T-cell (primary cell): ENCODE measurements around the gene PHF1. TPM values are rescaled to one million over a fixed set of nuclear protein-coding genes. Genes with fewer than 3 reads are reported as not detected.
A peak's percentile ranks its signal among the peaks of the same experiment; 100 is the strongest.

ENCODE experiments used
- ATAC-seq, 4 experiments: fragments of 200-7000 bp in 3 of 4; fragments of 150-1000 bp in 1 of 4; cut with Tn5 transposase; replicated peaks in 1 of 4; 1 replicate in 3 of 4; 2 replicates in 1 of 4; pipeline ENCODE4 v1.10.0; 2021; ENCODE audit warnings: moderate library complexity in 3 of 4, mild to moderate bottlenecking in 2 of 4, moderate number of reproducible peaks in 1 of 4
- CTCF ChIA-PET, 2 donors: fragments of 300-600 bp; sonication (Branson Sonifier 250); formaldehyde crosslinking; loops; one replicate each; lab custom pipeline; 2022; ENCODE audit warnings: antibody characterized with exemption in 2 of 2; lab: Charles Lee
- POLR2A ChIA-PET, 2 donors: fragments of 300-600 bp; sonication (Branson Sonifier 250); formaldehyde crosslinking; loops; one replicate each; lab custom pipeline; 2022; ENCODE audit warnings: antibody characterized with exemption in 2 of 2; lab: Charles Lee
- DNase-seq, 35 experiments: peaks; one replicate each; pipeline versions ENCODE4 v3.0.0 to v3.0.0-alpha.2; 2013 to 2023
- H3K27ac ChIP-seq: one replicate; pipeline ENCODE4 v1.5.1; 2013; ENCODE audit warnings: low read length
- H3K27me3 ChIP-seq, 2 experiments: replicated peaks in 1 of 2; 1 replicate in 1 of 2; 2 replicates in 1 of 2; pipeline versions ENCODE4 v1.6.1 to v1.7.0; 2013; ENCODE audit warnings: low read length in 1 of 2, mixed read lengths in 1 of 2; ENCODE audit not compliant: control insufficient read depth in 2 of 2, insufficient read depth in 2 of 2; ENCODE audit errors: extremely low read depth in 1 of 2
- H3K36me3 ChIP-seq, 2 donors: 1 replicate in 1 of 2; 2 replicates in 1 of 2; pipeline versions ENCODE4 v1.6.1 to v1.7.0; 2013; ENCODE audit warnings: low read length in 1 of 2; ENCODE audit not compliant: control insufficient read depth in 2 of 2, insufficient read depth in 1 of 2; ENCODE audit errors: extremely low read depth in 1 of 2
- H3K4me1 ChIP-seq, 2 experiments: 1 replicate in 1 of 2; 2 replicates in 1 of 2; pipeline versions ENCODE4 v1.6.1 to v1.7.0; 2013; ENCODE audit warnings: low read length in 2 of 2, mixed read lengths in 1 of 2; ENCODE audit not compliant: insufficient read depth in 2 of 2, control insufficient read depth in 1 of 2; ENCODE audit errors: extremely low read depth in 1 of 2
- H3K4me3 ChIP-seq, 2 donors: 1 replicate in 1 of 2; 2 replicates in 1 of 2; pipeline versions ENCODE4 v1.5.1 to v1.7.0; 2013; ENCODE audit warnings: mild to moderate bottlenecking in 2 of 2, low read length in 1 of 2, moderate library complexity in 1 of 2; ENCODE audit not compliant: control insufficient read depth in 1 of 2; ENCODE audit errors: extremely low read depth in 1 of 2
- H3K9me3 ChIP-seq: 2 replicates; pipeline ENCODE4 v1.7.0; 2013
- H3K27ac Mint-ChIP-seq, 2 donors: one replicate each; pipeline ENCODE4 v1.8.0; 2020 to 2021; ENCODE audit warnings: mild to moderate bottlenecking in 2 of 2, mixed read lengths in 2 of 2
- H3K27me3 Mint-ChIP-seq, 2 donors: one replicate each; pipeline ENCODE4 v1.8.0; 2021 to 2022; ENCODE audit warnings: mixed read lengths in 2 of 2
- H3K36me3 Mint-ChIP-seq: one replicate; pipeline ENCODE4 v1.8.0; 2021; ENCODE audit warnings: mixed read lengths
- H3K4me1 Mint-ChIP-seq, 3 donors: one replicate each; pipeline ENCODE4 v1.8.0; 2020 to 2022; ENCODE audit warnings: mixed read lengths in 3 of 3, mild to moderate bottlenecking in 1 of 3
- H3K4me3 Mint-ChIP-seq, 3 donors: one replicate each; pipeline ENCODE4 v1.8.0; 2020 to 2022; ENCODE audit warnings: mild to moderate bottlenecking in 3 of 3, mixed read lengths in 3 of 3, moderate library complexity in 3 of 3
- H3K9me3 Mint-ChIP-seq, 3 donors: one replicate each; pipeline ENCODE4 v1.8.0; 2020 to 2022; ENCODE audit warnings: mixed read lengths in 3 of 3
- WGBS: methylation state at CpG from one replicate; pipeline ENCODE4 v1.1.5; 2013; ENCODE audit warnings: missing lambda C conversion rate; ENCODE audit not compliant: insufficient coverage; 5-methylcytosine and 5-hydroxymethylcytosine counted together
- total RNA-seq, 35 experiments: library from RNA in 6 of 35; stranded (reverse) in 6 of 35; fragments of 120-200 nt in 1 of 35; gene quantifications; one replicate each; pipeline versions ENCODE4 v1.2.1 to v1.2.4 and lab custom pipeline; 2013 to 2026

Gene PHF1
- total RNA-seq, 5 donors from 2014 or later (not counting 1 experiment from before 2014, with no cell fraction given), result 169 to 372 (median 175) TPM

- no peak for ATAC-seq
- H3K27ac ChIP-seq, result no peak overlapping the region
- WGBS, result 84% methylated on average over 6 of the region's 9 CpGs
- no peak overlapping the region for H3K4me3 Mint-ChIP-seq
- H3K36me3 ChIP-seq, result peaks cover 20 to 74% of the 10 kb centered on the region in 2 donors
- DNase-seq, result no peak
- H3K4me1 Mint-ChIP-seq, result peaks cover 0 to 2% (median 0%) of the 10 kb centered on the region in 3 donors
- peaks cover 60% of the 10 kb centered on the region for H3K36me3 Mint-ChIP-seq
- H3K9me3 ChIP-seq, result no peaks in the 10 kb centered on the region
- ChIA-PET CTCF (no interaction called here), POLR2A (interaction anchor here in 1 of 2 donors (0.7 kb wide), 1 partner anchor 130 kb away, joined by 3 read pairs; no protein-coding TSS in a partner anchor)
- H3K4me3 ChIP-seq, result no peak overlapping the region
- H3K9me3 Mint-ChIP-seq, result no peaks in the 10 kb centered on the region
- no peaks in the 10 kb centered on the region for H3K27me3 Mint-ChIP-seq
- H3K27ac Mint-ChIP-seq, result peak overlapping the region; percentile 32 to 64
- peaks cover 0 to 2% of the 10 kb centered on the region in 2 experiments for H3K4me1 ChIP-seq
- H3K27me3 ChIP-seq, result no peaks in the 10 kb centered on the region
These were observed 29.3 kb downstream of the PHF1 start for GRCh38 chr6:33439956-33440648.

- Histone ChIP-seq H3K27me3 (no peaks in the 10 kb centered on the region), H3K4me3 (no peak overlapping the region), H3K27ac (no peak overlapping the region), H3K4me1 (peaks cover 0 to 2% of the 10 kb centered on the region in 2 experiments), H3K9me3 (no peaks in the 10 kb centered on the region), H3K36me3 (peaks cover 17 to 68% of the 10 kb centered on the region in 2 donors)
- WGBS, result 88% methylated on average over 7 of the region's 19 CpGs
- DNase-seq, result no peak
- CTCF ChIA-PET, result interaction anchor here in 1 of 2 donors (1.0 kb wide), 1 partner anchor 9 kb away, joined by 3 read pairs; no protein-coding TSS in a partner anchor
- H3K9me3 Mint-ChIP-seq, result no peaks in the 10 kb centered on the region
- no peak for ATAC-seq
- H3K27ac Mint-ChIP-seq, result peak overlapping the region in 1 of 2 donors; percentile 34
- H3K4me3 Mint-ChIP-seq, result no peak overlapping the region
- POLR2A ChIA-PET, result no interaction called here
- no peaks in the 10 kb centered on the region for H3K27me3 Mint-ChIP-seq
- peaks cover 53% of the 10 kb centered on the region for H3K36me3 Mint-ChIP-seq
- peaks cover 0 to 2% (median 0%) of the 10 kb centered on the region in 3 donors for H3K4me1 Mint-ChIP-seq
These were observed 30.0 kb downstream of the PHF1 start for GRCh38 chr6:33440649-33441309.

- DNase-seq (no peak), ATAC-seq (no peak)
- no peak overlapping the region for H3K4me3 ChIP-seq
- CTCF ChIA-PET, result interaction anchor here in 1 of 2 donors (1.0 kb wide), 1 partner anchor 9 kb away, joined by 3 read pairs; no protein-coding TSS in a partner anchor
- Mint-ChIP-seq H3K36me3 (peaks cover 53% of the 10 kb centered on the region), H3K9me3 (no peaks in the 10 kb centered on the region), H3K4me3 (no peak overlapping the region), H3K4me1 (peaks cover 0 to 2% (median 0%) of the 10 kb centered on the region in 3 donors), H3K27ac (peak overlapping the region in 1 of 2 donors; percentile 6), H3K27me3 (no peaks in the 10 kb centered on the region)
- WGBS, result 93% methylated on average over 8 of the region's 9 CpGs
- no peaks in the 10 kb centered on the region for H3K27me3 ChIP-seq
- H3K4me1 ChIP-seq, result peaks cover 0 to 2% of the 10 kb centered on the region in 2 experiments
- no peaks in the 10 kb centered on the region for H3K9me3 ChIP-seq
- POLR2A ChIA-PET, result no interaction called here
- peaks cover 17 to 71% of the 10 kb centered on the region in 2 donors for H3K36me3 ChIP-seq
- H3K27ac ChIP-seq, result no peak overlapping the region
These were observed 30.6 kb downstream of the PHF1 start for GRCh38 chr6:33441457-33441856.

GRCh38 chr6:33442283-33442682, 31.5 kb downstream of the PHF1 start:
- peak overlapping the region in 1 of 2 donors; percentile 44 for H3K27ac Mint-ChIP-seq
- DNase-seq, result no peak

GRCh38 chr6:33443025-33443424, 32.2 kb downstream of the PHF1 start:
- CTCF ChIA-PET, result no interaction called here
- Histone ChIP-seq H3K9me3 (no peaks in the 10 kb centered on the region), H3K27ac (no peak overlapping the region), H3K4me3 (no peak overlapping the region), H3K36me3 (peaks cover 19 to 65% of the 10 kb centered on the region in 2 donors), H3K4me1 (peaks cover 0 to 2% of the 10 kb centered on the region in 2 experiments), H3K27me3 (no peaks in the 10 kb centered on the region)
- POLR2A ChIA-PET, result no interaction called here
- Mint-ChIP-seq H3K27ac (no peak overlapping the region), H3K9me3 (no peaks in the 10 kb centered on the region), H3K27me3 (no peaks in the 10 kb centered on the region), H3K4me3 (no peak overlapping the region), H3K36me3 (peaks cover 51% of the 10 kb centered on the region), H3K4me1 (peaks cover 2 to 5% (median 2%) of the 10 kb centered on the region in 3 donors)
- DNase-seq, result no peak
- 95% methylated on average over 15 of the region's 17 CpGs for WGBS
- ATAC-seq, result no peak

More at GRCh38 chr6:33442283-33442682, 31.5 kb downstream of the PHF1 start:
- Mint-ChIP-seq H3K4me1 (peaks cover 0 to 2% (median 0%) of the 10 kb centered on the region in 3 donors), H3K36me3 (peaks cover 47% of the 10 kb centered on the region), H3K27me3 (no peaks in the 10 kb centered on the region), H3K4me3 (no peak overlapping the region), H3K9me3 (no peaks in the 10 kb centered on the region)
- Histone ChIP-seq H3K9me3 (no peaks in the 10 kb centered on the region), H3K4me1 (peaks cover 0 to 2% of the 10 kb centered on the region in 2 experiments), H3K36me3 (peaks cover 17 to 68% of the 10 kb centered on the region in 2 donors), H3K4me3 (no peak overlapping the region), H3K27me3 (no peaks in the 10 kb centered on the region), H3K27ac (no peak overlapping the region)
- ATAC-seq, result no peak
- WGBS, result 93% methylated on average over 7 of the region's 8 CpGs
- CTCF ChIA-PET, result no interaction called here
- POLR2A ChIA-PET, result no interaction called here

- CTCF ChIA-PET, result no interaction called here
- 97% methylated on average over 7 of the region's 18 CpGs for WGBS
- Mint-ChIP-seq H3K36me3 (peaks cover 53% of the 10 kb centered on the region), H3K4me1 (peaks cover 2 to 13% (median 6%) of the 10 kb centered on the region in 3 donors), H3K9me3 (no peaks in the 10 kb centered on the region), H3K4me3 (no peak overlapping the region), H3K27me3 (no peaks in the 10 kb centered on the region), H3K27ac (peak overlapping the region in 1 of 2 donors; percentile 5)
- no peaks in the 10 kb centered on the region for H3K27me3 ChIP-seq
- ATAC-seq, result no peak
- H3K36me3 ChIP-seq, result peaks cover 24 to 65% of the 10 kb centered on the region in 2 donors
- H3K4me3 ChIP-seq, result no peak overlapping the region
- no peak for DNase-seq
- POLR2A ChIA-PET, result no interaction called here
- H3K4me1 ChIP-seq, result no peaks in the 10 kb centered on the region
- H3K27ac ChIP-seq, result no peak overlapping the region
- no peaks in the 10 kb centered on the region for H3K9me3 ChIP-seq
These were observed 33.0 kb downstream of the PHF1 start for GRCh38 chr6:33443619-33444504.
